IPS-18c (cell line): ENCODE measurements around the gene PTPRU.

Experiments used
- H3K4me3 ChIP-seq: 2 replicates; pipeline ENCODE4 v1.7.0; 2013; ENCODE audit warnings: low read depth, mild to moderate bottlenecking, low read length, moderate library complexity; ENCODE audit not compliant: insufficient read depth
- H3K9me3 ChIP-seq: one replicate; pipeline ENCODE4 v1.6.1; 2013; ENCODE audit warnings: mild to moderate bottlenecking, low read length, moderate library complexity; ENCODE audit not compliant: control insufficient read depth, insufficient read depth

Gene PTPRU

GRCh38 chr1:29251164-29252124, 15.1 kb downstream of the PTPRU start:
- H3K9me3 ChIP-seq = no peaks in the 10 kb centered on the region
- no peak overlapping the region for H3K4me3 ChIP-seq

GRCh38 chr1:29253180-29253579, 16.9 kb downstream of the PTPRU start:
- Histone ChIP-seq H3K4me3 (no peak overlapping the region), H3K9me3 (no peaks in the 10 kb centered on the region)

- no peak overlapping the region for H3K4me3 ChIP-seq
- H3K9me3 ChIP-seq = no peaks in the 10 kb centered on the region
Measured at GRCh38 chr1:29254346-29254745, 18.0 kb downstream of the PTPRU start.

GRCh38 chr1:29255134-29255666, 18.9 kb downstream of the PTPRU start:
- no peak overlapping the region for H3K4me3 ChIP-seq

GRCh38 chr1:29256394-29256793, 20.1 kb downstream of the PTPRU start:
- no peaks in the 10 kb centered on the region for H3K9me3 ChIP-seq

More at GRCh38 chr1:29255134-29255666, 18.9 kb downstream of the PTPRU start:
- no peaks in the 10 kb centered on the region for H3K9me3 ChIP-seq

GRCh38 chr1:29256979-29257804, 20.9 kb downstream of the PTPRU start:
- H3K4me3 ChIP-seq = no peak overlapping the region
- no peaks in the 10 kb centered on the region for H3K9me3 ChIP-seq

More at GRCh38 chr1:29256394-29256793, 20.1 kb downstream of the PTPRU start:
- no peak overlapping the region for H3K4me3 ChIP-seq

- Histone ChIP-seq H3K4me3 (no peak overlapping the region), H3K9me3 (no peaks in the 10 kb centered on the region)
Measured at GRCh38 chr1:29258189-29258975, 22.1 kb downstream of the PTPRU start.

- no peaks in the 10 kb centered on the region for H3K9me3 ChIP-seq
- peak overlapping the region; percentile 56 for H3K4me3 ChIP-seq
Measured at GRCh38 chr1:29258976-29259801, 22.9 kb downstream of the PTPRU start.

- Histone ChIP-seq H3K9me3 (no peaks in the 10 kb centered on the region), H3K4me3 (peak overlapping the region; percentile 56)
Measured at GRCh38 chr1:29259802-29260441, 23.6 kb downstream of the PTPRU start.

- Histone ChIP-seq H3K4me3 (peak overlapping the region; percentile 51), H3K9me3 (no peaks in the 10 kb centered on the region)
Measured at GRCh38 chr1:29260531-29260930, 24.2 kb downstream of the PTPRU start.

GRCh38 chr1:29264773-29265389, 28.6 kb downstream of the PTPRU start:
- Histone ChIP-seq H3K4me3 (no peak overlapping the region), H3K9me3 (no peaks in the 10 kb centered on the region)

GRCh38 chr1:29266912-29267311, 30.6 kb downstream of the PTPRU start:
- Histone ChIP-seq H3K4me3 (no peak overlapping the region), H3K9me3 (no peaks in the 10 kb centered on the region)

GRCh38 chr1:29267321-29268070, 31.2 kb downstream of the PTPRU start:
- Histone ChIP-seq H3K4me3 (no peak overlapping the region), H3K9me3 (no peaks in the 10 kb centered on the region)

- H3K9me3 ChIP-seq = no peaks in the 10 kb centered on the region
- H3K4me3 ChIP-seq = no peak overlapping the region
Measured at GRCh38 chr1:29269382-29269781, 33.1 kb downstream of the PTPRU start.
